ENCODE measurements around the gene SORT1. TPM values are rescaled to one million over a fixed set of nuclear protein-coding genes. Genes with fewer than 3 reads are reported as not detected.

SORT1 gene
- total and polyA plus RNA-seq, 2 of the 13 experiments (the other 11 are each of a cell fraction or from before 2014, with no cell fraction given), result 32.4 to 93.0 TPM

GRCh38 chr1:109383854-109384253 is 13.9 kb downstream of the SORT1 start:
- peak overlapping the region; percentile 28 for H3K27ac ChIP-seq (ENCODE audit: extremely low read length, insufficient read depth, low read length)
- no peaks in the 10 kb centered on the region for H3K27me3 ChIP-seq (ENCODE audit: control insufficient read depth in 1 of 2, insufficient read depth in 2 of 2, low read length in 2 of 2)
- peak overlapping the region; percentile 16; the same call in 1 of the 2 replicates for H3K4me2 ChIP-seq (ENCODE audit: low read depth, low read length)
- ChIA-PET CTCF (ENCODE audit: low intra/inter-chr PET ratio, low total read pairs) (no interaction called here), POLR2A (interaction anchor here (0.8 to 1.7 kb wide), 3 partner anchors 9 to 84 kb away, joined by 4 to 9 read pairs (median 4); no protein-coding TSS in a partner anchor)
- intact Hi-C loops (cut with micrococcal nuclease; ENCODE audit: unreplicated experiment), result no loop called here
- in situ Hi-C loops (cut with HindIII; ENCODE audit: extremely low pct_ligation_motif_present, low pct_unique_long_range_greater_than_20kb), result no loop called here
- FAIRE-seq, result no peak
- 0 out of 5 replicates have a peak, but pooled peaks cover 0 to 3% of the 10 kb centered on the region in 2 experiments for H3K36me3 ChIP-seq (replicated peaks in 1 of 2; ENCODE audit: control insufficient read depth in 1 of 2, insufficient read depth in 2 of 2, low read length in 2 of 2)
- no peak for ATAC-seq
- H3K79me2 ChIP-seq (ENCODE audit: insufficient read depth, low read length), result peaks cover 95% of the 10 kb centered on the region
- peaks cover 92% of the 10 kb centered on the region for H3K4me1 ChIP-seq (ENCODE audit: insufficient read depth, low read length)
- 0 out of 2 replicates have a peak, but pooled peaks cover 5% of the 10 kb centered on the region for H4K20me1 ChIP-seq (ENCODE audit: insufficient read depth, low read length)
- BruUV-seq (replicated peaks), result no TSS peak
- TF ChIP-seq MAFK (conservative IDR thresholded peaks at IDR 0.05 in 1 of 2, IDR thresholded peaks at IDR 0.05 in 1 of 2; ENCODE audit: low read length in 2 of 2) (peak; percentile 56 to 76), MAFF (IDR thresholded peaks at IDR 0.05; ENCODE audit: low read depth, low read length) (peak; percentile 66), ZXDC (CRISPR knock-in tag; IDR thresholded peaks at IDR 0.05) (no peak), NFE2L2 (IDR thresholded peaks at IDR 0.05; ENCODE audit: low read length) (peak; percentile 66)
- 89% methylated on average over 7 of the region's 7 CpGs for WGBS (ENCODE audit: low lambda C conversion rate)
- H2AFZ ChIP-seq (ENCODE audit: low read length), result no peak overlapping the region
- H3K9me3 ChIP-seq (ENCODE audit: low read length), result no peaks in the 10 kb centered on the region
- H3K4me3 ChIP-seq (replicated peaks in 1 of 3; ENCODE audit: insufficient read depth in 1 of 3, low read depth in 2 of 3, low read length in 3 of 3), result no peak overlapping the region
- H3K9ac ChIP-seq (ENCODE audit: insufficient read depth, low read depth, low read length), result no peak overlapping the region
- no peak for DNase-seq (ENCODE audit: low spot score)
